NCI-H1105 (cell line): Measurements from ENCODE around the gene TAF13.
"Not testable (repeated sequence)": the region's sequence is repeated elsewhere in the genome, so short reads cannot be mapped to it uniquely, and the experiment has no call there.

Experiments used
- DNase-seq: peaks from one replicate; lab custom pipeline; 2025; lab: John Stamatoyannopoulos, UW

TAF13 gene

GRCh38 chr1:109091078-109091838 lies 15.5 kb upstream of the TAF13 start:
- no peak for DNase-seq

- DNase-seq: peak; percentile 90
These were observed 14.6 kb upstream of the TAF13 start, which contains the start of gene TMEM167B for GRCh38 chr1:109090196-109091077. TMEM167B (plus strand) TSS chr1:109090764; CDS start chr1:109090873, 109 bp downstream.

- peak; percentile 90 for DNase-seq
These were observed 13.6 kb upstream of the TAF13 start for GRCh38 chr1:109089242-109090015.

GRCh38 chr1:109084563-109085517 lies 9.0 kb upstream of the TAF13 start:
- DNase-seq: no peak

GRCh38 chr1:109083923-109084322 lies 8.1 kb upstream of the TAF13 start:
- DNase-seq: no peak

- no peak for DNase-seq
These were observed 7.7 kb upstream of the TAF13 start for GRCh38 chr1:109083501-109083900.

GRCh38 chr1:109080441-109081082 lies 4.8 kb upstream of the TAF13 start:
- no peak for DNase-seq

- DNase-seq: no peak
These were observed 3.4 kb upstream of the TAF13 start for GRCh38 chr1:109079240-109079622.

GRCh38 chr1:109078317-109078716 lies 2.5 kb upstream of the TAF13 start:
- DNase-seq: no peak

GRCh38 chr1:109069294-109069693 lies 6.5 kb downstream of the TAF13 start:
- no peak for DNase-seq

- no peak for DNase-seq
These were observed 7.9 kb downstream of the TAF13 start for GRCh38 chr1:109067883-109068282.

- no peak for DNase-seq
These were observed 10.7 kb downstream of the TAF13 start for GRCh38 chr1:109065137-109065536.

GRCh38 chr1:109061183-109061582 lies 14.6 kb downstream of the TAF13 start:
- no peak for DNase-seq

- DNase-seq: no peak
These were observed 15.1 kb downstream of the TAF13 start for GRCh38 chr1:109060707-109061106.

GRCh38 chr1:109059026-109059425 lies 16.8 kb downstream of the TAF13 start:
- no peak for DNase-seq

GRCh38 chr1:109056064-109056463 lies 19.7 kb downstream of the TAF13 start:
- no peak for DNase-seq

- DNase-seq: not testable (repeated sequence)
These were observed 23.7 kb downstream of the TAF13 start for GRCh38 chr1:109052145-109052544.

GRCh38 chr1:109050228-109050995 lies 25.4 kb downstream of the TAF13 start:
- DNase-seq: no peak

- DNase-seq: no peak
These were observed 27.5 kb downstream of the TAF13 start for GRCh38 chr1:109048335-109048734.

- no peak for DNase-seq
These were observed 28.5 kb downstream of the TAF13 start for GRCh38 chr1:109047339-109047738.
